Activated CD4-positive, alpha-beta T cell treated with anti-CD3 and anti-CD28 coated beads, Interleukin-10, Interleukin-2, amounts not matched to agents 100 ng/mL and 50 ng/mL, durations not matched to agents 16 hours and 8 hours (primary cell): ENCODE measurements around the gene ZNF845.
A peak's percentile ranks its signal among the peaks of the same experiment; 100 is the strongest.
"Not testable (repeated sequence)": the region's sequence is repeated elsewhere in the genome, so short reads cannot be mapped to it uniquely, and the experiment has no call there.

Experiments
- DNase-seq: peaks from one replicate; pipeline ENCODE4 v3.0.0-alpha.2; 2020

Gene ZNF845

DNA sequence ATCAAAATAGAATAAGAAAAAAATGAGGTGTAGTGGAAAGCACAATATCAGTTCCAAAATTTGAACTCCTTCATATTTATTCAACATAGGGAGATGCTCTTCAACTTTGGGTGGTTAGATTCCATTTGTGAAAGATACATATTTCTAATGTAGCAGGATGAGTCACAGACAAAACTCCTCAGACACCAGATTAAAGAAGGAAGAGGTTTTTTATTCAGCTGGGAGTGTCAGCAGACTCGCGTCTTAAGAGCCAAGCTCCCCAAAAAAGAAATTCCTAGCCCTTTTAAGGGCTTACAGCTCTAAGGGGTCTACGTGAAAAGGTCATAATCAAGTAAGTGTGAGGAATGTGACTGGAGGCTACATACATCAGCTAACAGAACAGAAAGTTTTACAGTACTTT lies 54.6 kb downstream of the ZNF845 start:
- DNase-seq = no peak

DNA sequence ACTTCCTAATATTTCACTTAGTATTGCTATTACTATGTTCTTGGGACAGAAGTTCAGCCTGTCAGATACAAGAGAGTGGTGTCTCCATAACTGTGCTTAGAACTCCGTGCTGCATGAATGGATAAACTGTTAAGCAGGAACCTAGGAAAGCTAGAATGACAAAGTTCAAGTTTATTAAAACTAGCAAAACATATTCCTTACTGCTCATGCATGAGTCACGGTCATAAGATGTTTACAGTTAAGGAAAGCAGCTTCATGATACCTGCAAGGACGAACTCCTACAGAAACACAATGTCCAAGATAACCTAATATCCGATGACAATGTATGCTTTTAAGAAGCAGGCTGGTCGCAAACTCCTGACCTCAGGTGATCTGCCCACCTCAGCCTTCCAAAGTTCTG lies 55.4 kb downstream of the ZNF845 start:
- no peak for DNase-seq

DNA sequence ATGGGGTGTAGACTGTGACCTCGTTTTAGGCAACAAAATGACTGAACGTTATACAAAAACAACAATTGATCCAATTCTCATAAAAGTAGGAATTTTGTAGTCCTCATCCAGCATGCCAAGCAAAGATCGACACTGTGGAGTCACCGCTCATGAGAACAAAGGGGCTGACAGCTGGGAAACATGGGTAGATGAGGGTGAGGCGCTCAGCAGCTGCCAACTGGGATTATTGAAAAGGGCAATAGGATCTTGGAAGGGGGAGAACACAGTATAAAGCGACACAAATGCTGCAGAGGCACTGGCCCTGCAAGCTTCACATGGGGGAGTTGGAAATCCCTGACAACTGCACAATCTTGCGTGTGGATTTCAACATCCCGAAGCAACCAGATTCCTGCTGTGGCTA lies 56.0 kb downstream of the ZNF845 start:
- DNase-seq = no peak

DNA sequence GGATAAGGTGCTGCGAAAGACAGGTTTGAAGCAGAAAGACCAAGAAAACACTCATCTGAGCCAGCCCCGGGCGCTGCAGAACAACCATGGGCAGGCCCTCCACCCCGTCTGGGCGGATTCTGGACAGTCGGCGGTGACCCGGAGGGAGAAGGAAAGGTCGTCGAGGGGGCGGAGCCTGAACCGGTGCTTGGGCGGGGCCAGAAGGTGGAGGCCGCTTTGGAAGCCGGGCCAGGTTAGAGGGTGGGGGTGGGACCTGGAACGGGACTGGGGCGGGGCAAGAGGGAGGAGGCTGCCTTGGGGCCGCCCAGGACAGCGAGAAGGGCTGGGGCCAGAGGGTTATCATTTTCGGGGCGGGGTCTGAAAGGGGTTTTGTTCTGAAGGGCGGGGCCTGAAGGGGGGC lies 56.4 kb downstream of the ZNF845 start:
- no peak for DNase-seq

DNA sequence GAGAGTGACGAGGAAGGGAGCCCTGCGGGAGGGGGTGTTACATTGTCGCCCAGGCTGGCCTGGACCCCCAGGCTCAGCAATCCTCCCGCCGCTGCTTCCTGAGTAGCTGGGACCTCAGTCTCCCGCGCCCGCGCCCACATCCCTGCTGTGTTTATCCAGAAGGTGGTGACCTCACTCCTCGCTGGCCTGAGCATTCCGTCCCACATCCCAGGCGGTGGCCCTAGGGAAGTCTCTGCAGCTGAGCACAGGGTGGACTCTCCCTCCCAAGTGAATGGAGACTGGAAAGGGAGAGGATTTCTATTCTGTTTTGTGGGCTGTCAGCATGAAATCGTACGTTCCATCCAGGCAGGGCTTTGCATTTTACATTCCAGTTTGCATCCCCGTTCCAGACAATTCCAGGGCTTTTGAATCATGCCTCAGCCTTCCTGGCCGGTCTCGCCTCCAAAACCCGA lies 61.0 kb downstream of the ZNF845 start:
- no peak for DNase-seq

DNA sequence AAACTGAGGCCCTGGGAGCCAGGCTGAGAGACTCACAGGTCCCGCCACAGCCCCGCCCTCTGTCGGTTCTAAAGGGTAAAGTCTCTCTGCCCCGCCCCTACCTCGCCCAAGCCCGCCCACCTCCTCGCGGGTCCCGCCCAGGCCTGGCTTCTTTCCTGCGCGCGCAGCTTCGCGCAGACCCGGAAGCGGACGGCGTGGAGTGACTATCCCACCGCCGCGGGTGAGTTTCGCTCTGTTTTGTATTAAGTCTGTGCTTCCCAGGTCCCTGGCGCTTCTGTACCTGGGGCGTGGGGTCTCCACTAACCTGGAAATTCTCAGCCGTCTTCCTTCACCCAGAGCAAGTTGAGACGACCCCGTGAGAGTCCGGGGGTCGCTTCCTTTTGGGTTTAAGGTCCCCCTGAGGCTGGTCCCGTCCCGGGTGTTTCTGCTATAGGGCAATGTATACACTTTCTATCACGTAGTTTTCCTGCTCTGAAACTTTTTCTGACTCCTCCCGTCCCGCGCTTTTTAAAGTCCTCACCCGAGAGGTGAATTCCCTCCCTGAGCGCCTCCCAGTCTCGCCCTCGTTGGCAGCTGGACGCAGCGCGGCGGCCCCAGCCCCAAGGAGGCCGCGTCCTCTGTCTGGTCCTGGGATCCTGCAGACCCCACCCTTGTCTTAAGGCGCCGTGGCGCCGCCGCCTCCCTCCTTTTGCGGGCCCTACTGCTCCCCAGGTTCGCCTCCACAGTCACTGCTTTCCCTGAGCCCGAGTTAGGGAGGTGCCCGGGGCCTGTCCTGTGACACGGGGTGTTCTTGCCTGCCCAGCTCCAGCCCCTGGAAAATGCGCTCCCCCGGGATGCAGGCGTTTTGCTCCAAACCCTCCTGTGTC lies 61.7 kb downstream of the ZNF845 start, which contains the start of gene ZNF765:
Gene ZNF765 (plus strand): TSS at position 176 of the 866 bp plus-strand sequence. CDS start 2,867 bp downstream, outside the sequence.
- DNase-seq = peak; percentile 95

DNA sequence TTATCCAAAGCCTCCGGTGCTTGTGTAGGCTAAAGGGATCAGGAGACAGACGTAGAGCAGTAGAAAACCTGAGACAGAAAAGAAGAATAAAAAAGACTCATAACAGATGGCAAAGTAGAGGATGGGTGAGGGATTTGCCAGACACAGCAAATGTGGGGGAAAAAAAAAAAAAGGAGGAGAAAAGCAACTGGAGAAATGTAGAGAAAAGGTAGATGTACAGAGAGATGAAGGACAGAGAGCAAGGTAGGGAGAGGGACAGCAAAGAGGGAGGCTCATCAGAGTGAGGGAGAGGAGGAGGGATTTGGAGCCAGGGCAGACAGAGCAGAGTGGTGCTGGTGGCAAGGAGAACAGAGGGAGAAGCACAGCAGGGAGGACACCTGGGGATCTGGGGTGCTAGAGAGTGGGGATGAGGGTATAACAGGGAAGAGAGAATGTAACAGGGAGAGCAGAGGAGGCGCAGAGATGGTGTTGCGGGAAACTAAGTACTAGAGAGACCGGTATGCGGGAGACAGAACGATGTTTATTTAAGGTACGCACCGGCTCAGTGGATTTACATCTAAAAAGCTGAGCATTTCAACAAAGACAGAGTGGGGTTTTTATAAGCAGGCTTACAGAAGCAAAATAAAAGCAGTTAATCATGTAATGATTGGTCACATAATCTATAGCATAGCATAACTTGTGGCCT lies 62.4 kb downstream of the ZNF845 start:
- not testable (repeated sequence) for DNase-seq

DNA sequence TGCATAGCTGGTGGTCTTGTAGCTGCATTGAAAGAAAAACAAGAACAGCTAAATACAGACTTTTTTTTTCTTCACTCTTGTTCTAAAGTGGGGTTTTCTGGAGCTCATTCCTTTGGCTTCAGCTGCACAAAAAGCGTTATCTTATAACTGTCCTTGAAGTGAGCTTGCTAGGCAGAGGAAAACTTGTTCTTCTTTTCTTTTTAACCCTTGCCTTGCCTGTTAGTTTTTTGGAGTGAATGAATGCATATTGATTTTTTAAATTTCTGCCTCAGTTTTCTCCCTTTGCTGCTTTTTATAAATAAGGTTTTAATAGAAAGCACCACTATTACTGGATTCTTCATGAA lies 62.9 kb downstream of the ZNF845 start:
- DNase-seq = no peak

DNA sequence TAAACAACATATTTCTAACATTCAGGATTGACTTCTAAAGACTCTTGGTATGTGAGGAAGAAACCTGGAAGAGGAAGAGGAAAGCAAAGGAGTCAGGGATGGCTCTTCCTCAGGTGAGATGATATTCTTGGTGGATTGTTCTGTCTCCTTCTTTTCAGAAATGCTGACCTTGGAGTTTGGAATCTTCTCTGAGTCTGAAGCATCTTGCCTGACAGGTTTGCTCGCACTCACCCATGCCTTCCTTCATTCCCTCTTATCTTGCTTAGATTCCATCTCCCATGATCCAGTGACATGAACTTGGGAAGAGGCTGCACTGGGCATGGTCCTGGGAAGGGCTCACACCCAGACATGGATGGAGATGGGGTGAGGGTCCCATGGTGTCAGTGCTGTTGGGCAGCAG lies 64.4 kb downstream of the ZNF845 start:
- not testable (repeated sequence) for DNase-seq
